ENCODE measurements around the gene KIF21B.

DNA sequence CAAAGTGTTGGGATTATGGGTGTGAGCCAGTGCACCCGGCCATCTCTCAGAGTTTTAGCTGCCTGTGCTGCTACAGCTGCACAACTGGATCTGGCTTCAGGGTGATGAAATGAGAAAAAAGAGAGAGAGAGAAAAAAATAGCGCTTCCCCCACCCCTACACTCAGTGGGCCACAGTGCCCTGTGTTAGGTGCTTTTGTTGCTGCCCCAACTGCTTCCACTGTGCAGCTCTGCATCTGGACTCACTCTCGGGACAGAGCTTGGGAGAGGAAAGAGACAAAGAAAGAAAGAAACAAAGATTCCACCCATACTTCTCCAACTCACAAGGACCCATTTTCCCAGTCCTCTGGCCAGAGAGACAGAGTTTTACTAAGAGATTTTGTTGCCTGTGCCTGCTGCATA is 78.4 kb downstream of the KIF21B start:
- TF ChIP-seq, protein P1, sequence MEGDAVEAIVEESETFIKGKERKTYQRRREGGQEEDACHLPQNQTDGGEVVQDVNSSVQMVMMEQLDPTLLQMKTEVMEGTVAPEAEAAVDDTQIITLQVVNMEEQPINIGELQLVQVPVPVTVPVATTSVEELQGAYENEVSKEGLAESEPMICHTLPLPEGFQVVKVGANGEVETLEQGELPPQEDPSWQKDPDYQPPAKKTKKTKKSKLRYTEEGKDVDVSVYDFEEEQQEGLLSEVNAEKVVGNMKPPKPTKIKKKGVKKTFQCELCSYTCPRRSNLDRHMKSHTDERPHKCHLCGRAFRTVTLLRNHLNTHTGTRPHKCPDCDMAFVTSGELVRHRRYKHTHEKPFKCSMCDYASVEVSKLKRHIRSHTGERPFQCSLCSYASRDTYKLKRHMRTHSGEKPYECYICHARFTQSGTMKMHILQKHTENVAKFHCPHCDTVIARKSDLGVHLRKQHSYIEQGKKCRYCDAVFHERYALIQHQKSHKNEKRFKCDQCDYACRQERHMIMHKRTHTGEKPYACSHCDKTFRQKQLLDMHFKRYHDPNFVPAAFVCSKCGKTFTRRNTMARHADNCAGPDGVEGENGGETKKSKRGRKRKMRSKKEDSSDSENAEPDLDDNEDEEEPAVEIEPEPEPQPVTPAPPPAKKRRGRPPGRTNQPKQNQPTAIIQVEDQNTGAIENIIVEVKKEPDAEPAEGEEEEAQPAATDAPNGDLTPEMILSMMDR (IDR thresholded peaks at IDR 0.05), result no peak
- no peak for TF ChIP-seq ZFX (IDR thresholded peaks at IDR 0.05; ENCODE audit: borderline replicate concordance)
